GM19455 (cell line): ENCODE data around the gene PRAMEF14.
"Not testable (repeated sequence)": the region's sequence is repeated elsewhere in the genome, so short reads cannot be mapped to it uniquely, and the experiment has no call there.

ENCODE experiments used
- ATAC-seq: cut with Tn5 transposase; IDR thresholded peaks from one replicate; pipeline ENCODE4 v1.9.1; 2021; ENCODE audit not compliant: unreplicated experiment

The PRAMEF14 gene, protein sequence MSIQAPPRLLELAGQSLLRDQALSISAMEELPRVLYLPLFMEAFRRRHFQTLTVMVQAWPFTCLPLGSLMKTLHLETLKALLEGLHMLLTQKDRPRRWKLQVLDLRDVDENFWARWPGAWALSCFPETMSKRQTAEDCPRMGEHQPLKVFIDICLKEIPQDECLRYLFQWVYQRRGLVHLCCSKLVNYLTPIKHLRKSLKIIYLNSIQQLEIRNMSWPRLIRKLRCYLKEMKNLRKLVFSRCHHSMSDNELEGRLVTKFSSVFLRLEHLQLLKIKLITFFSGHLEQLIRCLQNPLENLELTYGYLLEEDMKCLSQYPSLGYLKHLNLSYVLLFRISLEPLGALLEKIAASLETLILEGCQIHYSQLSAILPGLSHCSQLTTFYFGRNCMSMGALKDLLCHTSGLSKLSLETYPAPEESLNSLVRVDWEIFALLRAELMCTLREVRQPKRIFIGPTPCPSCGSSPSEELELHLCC

DNA sequence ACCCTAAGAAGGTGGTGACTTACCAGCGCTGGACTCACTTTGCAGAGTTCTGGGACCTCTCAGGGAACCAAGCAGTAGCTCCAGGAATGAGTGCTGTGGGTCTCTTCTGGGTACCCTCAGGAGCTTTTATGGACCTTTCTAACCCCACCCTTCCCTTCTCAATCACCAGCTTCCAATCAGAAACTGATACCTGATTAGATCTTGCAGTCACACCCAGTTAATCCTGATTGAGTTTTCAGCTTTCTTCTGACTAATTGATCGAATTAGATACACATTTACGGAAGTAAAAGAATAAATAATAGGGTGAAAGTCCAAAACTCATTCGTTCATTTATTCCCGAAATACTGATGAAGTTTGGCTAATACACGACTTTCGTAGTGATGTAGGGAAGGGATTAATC lies at the start of gene PRAMEF14:
Gene PRAMEF14 (minus strand): TSS at position 101 of the 400 bp plus-strand sequence. CDS start 1,820 bp downstream, outside the sequence.
- not testable (repeated sequence) for ATAC-seq

DNA sequence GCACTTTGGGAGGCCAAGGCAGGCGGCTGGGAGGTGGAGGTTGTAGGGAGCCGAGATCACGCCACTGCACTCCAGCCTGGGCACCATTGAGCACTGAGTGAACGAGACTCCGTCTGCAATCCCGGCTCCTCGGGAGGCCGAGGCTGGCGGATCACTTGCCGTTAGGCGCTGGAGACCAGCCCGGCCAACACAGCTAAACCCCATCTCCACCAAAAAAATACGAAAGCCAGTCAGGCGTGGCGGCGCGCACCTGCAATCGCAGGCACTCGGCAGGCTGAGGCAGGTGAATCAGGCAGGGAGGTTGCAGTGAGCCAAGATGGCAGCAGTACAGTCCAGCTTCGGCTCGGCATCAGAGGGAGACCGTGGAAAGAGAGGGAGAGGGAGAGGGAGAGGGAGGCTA lies 48.4 kb upstream of the PRAMEF14 start:
- not testable (repeated sequence) for ATAC-seq

DNA sequence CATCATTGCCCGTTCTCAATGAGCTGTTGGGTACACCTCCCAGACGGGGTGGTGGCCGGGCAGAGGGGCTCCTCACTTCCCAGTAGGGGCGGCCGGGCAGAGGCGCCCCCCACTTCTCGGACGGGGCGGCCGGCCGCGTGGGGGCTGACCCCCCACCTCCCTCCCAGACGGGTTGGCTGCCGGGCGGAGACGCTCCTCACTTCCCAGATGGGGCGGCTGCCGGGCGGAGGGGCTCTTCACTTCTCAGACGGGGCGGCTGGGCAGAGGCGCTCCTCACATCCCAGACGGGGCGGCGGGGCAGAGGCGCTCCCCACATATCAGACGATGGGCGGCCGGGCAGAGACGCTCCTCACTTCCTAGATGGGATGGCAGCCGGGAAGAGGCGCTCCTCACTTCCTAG lies 47.8 kb upstream of the PRAMEF14 start:
- ATAC-seq: not testable (repeated sequence)

DNA sequence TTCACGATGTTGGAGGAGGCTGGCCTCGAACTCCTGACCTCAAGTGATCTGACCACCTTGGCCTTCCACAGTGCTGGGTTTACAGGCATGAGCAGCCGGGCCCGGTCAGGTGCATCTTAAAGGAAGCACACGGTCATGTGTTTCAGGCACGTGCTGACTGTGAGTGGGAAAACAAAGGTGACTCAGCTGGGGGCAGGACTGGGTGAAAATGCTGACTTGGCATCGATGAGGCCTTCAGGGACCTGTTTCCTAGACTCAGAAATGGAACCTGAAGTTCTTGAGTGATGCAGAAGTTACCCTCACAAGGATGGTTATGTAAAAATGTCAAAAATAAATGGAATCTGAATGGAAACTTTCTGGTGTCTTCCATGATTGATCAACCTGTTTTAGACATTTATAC lies 46.1 kb upstream of the PRAMEF14 start:
- ATAC-seq: not testable (repeated sequence)

DNA sequence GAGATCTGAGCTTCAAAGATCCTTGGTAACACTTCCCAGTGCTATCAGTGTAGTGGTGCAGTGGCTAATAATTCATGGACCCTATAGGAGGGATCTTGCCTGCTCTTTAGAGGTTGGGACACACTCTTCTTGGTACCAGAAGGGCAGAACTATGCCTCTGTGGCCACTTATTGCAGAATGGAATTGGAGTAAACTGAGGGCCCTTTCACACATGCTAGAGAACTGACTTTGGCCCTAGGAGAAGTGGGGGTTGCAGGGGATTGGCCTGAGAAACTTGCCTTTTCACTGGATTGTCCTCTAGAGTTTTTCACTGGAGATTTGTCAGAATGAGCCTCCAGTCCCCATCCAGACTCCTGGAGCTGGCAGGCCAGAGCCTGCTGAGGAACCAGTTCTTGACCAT lies 42.4 kb upstream of the PRAMEF14 start, which contains the start of gene PRAMEF17:
Gene PRAMEF17 (plus strand): TSS at position 301 of the 400 bp plus-strand sequence. CDS start 26 bp downstream, at position 327.
- ATAC-seq: not testable (repeated sequence)

DNA sequence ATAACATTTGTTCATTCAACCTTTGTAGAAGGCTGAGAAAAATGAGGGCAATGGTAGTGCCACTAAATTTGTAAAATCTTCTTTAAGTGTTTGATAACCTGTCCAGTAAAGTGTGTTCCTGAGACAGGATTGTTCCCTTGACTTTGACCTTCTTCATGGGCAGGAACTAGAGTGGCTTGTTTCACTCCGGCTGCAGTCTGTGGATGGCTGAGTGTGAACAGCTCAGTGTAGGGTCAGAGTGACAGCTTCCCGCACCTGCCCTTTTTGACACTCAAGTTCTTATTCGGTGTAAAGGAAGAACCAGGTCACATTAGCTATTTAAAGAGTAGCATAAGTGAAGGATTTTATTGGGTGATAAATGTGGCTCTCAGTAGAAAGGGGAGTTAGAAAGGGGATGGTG lies 33.4 kb upstream of the PRAMEF14 start:
- not testable (repeated sequence) for ATAC-seq

DNA sequence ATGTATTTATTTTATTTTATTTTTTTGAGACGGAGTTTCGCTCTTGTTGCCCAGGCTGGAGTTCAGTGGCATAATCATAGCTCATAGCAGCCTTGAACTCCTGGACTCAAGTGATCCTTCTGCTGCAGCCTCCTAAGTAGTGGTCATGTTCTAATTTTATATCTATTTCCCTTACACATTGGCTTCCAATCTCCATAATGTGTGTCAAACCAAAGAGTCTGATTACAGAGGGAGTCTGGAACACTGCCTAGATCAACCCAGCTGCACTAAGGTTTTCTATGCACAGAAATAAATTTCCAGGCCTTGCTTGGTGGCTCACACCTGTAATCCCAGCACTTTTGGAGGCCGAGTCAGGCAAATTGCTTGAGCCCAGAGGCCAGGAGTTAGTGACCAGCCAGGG lies 32.0 kb upstream of the PRAMEF14 start:
- not testable (repeated sequence) for ATAC-seq

DNA sequence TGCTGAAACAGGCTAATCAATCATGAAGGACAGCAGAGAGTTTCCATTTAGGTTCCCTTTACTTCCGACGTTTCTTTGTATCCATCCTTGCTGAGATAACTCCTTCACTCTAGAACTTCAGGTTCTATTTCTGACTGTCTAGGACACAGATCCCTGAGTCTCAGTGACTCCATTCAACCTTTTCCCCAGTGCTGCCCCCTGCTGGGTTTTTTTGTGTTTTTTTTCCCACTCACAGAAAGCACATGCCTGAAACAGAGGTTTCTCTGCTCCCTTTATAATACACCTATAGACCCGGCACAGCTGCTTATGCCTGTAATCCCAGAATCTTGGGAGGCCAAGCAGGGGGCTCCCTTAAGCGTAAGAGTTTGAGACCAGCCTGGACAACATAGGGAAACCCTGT lies 21.6 kb upstream of the PRAMEF14 start:
- ATAC-seq: not testable (repeated sequence)

DNA sequence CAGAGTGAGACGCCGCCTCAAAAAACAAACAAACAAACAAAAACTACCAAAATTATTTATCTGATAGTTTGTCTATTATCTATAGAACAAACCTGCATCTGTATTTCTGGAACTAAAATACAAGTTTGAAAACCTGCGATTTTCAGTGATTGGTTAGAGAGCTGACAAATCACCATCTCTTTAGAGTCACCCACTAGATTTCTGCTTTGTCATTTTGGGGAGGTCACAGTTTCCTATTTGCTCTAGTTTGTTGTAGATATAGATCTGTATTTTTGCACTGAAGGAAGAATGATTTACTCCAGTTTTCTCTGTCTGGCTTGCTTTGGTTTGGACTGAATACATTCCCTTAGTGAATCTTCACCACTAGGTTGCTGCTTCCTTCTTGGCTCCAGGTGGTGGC lies 19.6 kb upstream of the PRAMEF14 start:
- not testable (repeated sequence) for ATAC-seq

DNA sequence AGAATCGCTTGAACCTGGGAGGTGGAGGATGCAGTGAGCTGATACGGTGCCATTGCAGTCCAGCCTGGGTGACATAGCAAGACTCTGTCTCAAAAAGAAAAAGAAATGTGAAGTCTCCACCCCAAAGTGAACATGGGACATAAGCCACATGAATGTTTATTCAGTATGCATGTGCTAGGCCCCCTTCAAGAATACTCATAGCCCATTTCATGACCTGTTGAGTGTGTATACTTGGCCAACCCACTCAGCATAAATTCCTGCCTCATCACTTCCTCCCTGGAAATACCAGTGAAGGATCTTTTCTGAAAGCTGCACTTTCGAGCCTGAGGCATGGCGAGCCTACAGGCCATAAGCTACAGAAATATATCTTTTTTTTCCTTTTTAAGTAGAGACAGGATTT lies 18.0 kb upstream of the PRAMEF14 start:
- not testable (repeated sequence) for ATAC-seq

DNA sequence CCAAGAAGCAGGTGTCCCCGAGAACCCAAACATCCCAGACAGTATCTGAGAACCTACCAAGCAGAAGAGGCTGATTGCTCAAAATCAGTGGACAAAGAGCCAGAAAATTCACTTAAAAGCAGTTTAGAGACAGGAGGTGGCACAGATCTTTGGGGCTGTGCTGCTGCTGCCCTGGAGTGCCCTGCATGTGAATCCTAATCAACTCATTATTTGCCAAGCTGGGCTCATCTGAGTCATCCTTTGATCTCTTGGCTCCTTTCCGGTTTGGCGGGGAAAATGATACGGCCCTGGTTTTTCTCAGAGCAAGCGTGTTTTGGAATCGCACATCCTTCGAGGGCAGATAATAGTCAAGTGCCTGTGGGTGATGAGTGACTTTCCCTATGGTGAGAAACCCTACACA lies 15.4 kb upstream of the PRAMEF14 start:
- not testable (repeated sequence) for ATAC-seq

DNA sequence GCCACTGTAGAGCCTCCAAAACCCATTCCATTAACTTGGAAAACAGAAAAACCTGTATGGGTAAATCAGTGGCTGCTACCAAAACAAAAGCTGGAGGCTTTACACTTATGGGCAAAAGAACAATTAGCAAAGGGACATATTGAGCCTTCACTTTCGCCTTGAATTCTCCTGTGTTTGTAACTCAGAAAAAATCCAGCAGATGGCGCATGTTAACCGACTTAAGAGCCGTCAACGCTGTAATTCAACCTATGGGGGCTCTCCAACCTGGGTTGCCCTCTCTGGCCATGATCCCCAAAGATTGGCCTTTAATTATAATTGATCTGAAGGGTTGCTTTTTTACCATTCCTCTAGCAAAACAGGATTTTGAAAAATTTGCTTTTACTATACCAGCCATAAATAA lies 9.8 kb upstream of the PRAMEF14 start:
- ATAC-seq: not testable (repeated sequence)

DNA sequence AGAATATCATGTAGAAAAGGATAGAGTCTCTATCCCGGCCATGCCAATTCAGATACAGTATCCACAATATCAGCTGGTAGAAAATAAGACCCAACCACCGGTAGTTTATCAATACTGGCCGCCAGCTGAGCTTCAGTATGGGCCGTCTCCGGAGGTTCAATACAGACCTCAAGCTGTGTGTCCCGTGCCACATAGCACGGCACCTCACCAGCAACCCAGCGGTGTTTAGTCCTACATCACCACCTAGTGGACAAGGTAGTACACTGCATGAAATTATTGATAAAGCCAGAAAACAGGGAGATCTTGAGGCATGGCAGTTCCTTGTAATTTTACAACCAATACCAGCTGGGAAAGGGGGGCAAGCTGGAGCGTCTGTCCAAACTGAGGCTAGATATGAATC lies 7.5 kb upstream of the PRAMEF14 start:
- ATAC-seq: not testable (repeated sequence)

DNA sequence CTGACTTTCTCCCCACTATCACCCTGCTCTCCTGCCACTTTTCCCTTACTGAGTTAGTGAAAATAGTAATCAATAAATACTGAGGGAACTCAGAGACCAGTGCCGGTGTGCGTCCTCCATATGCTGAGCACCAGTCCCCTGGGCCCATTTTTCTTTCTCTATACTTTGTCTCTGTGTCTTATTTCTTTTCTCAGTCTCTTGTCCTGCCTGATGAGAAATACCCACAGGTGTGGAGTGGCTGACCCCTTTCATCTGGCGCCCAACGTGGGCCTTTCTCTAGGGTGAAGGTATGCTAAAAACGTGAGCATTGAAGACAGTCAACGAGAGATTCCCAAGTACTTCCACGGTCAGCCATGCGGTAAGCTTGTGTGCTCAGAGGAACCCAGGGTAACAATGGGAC lies 6.5 kb upstream of the PRAMEF14 start:
- not testable (repeated sequence) for ATAC-seq

DNA sequence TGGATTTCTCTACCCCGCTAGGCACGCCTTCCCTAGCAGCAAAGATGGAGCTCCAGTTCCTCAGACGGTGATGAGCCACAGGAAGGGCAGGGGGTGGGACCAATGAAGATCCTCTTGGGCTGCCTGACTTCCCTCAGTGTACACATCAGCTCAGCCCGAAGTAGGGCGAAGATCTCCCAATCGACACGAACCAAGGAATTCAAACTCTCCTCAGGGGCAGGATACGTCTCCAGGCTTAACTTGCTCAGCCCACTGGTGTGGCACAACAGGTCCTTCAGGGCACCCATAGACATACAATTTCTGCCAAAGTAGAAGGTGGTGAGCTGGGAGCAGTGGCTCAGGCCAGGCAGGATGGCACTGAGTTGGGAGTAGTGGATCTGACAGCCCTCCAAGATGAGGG lies 4.4 kb downstream of the PRAMEF14 start:
- ATAC-seq: not testable (repeated sequence)

DNA sequence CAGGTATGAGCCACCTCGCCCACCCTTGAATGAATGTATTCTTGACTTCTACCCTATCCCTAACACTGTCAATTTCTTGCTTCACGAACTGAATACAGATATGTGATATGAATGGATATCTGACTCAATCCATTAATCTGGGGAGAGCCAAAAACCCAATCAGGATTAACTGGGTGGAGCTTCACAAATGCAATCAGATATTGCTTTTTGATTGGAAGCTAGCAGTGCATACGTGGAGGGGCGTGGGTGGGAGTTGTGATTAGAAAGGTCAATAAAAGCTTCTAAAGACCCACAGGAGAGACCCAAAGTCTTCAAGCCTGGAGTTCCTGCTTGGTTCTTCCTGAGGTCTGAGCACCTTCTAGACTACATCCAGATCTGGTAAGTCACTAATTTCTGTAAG lies 31.7 kb downstream of the PRAMEF14 start, which contains the start of gene PRAMEF15:
Gene PRAMEF15 (plus strand): TSS at position 301 of the 400 bp plus-strand sequence. CDS start 2,827 bp downstream, outside the sequence.
- ATAC-seq: not testable (repeated sequence)

DNA sequence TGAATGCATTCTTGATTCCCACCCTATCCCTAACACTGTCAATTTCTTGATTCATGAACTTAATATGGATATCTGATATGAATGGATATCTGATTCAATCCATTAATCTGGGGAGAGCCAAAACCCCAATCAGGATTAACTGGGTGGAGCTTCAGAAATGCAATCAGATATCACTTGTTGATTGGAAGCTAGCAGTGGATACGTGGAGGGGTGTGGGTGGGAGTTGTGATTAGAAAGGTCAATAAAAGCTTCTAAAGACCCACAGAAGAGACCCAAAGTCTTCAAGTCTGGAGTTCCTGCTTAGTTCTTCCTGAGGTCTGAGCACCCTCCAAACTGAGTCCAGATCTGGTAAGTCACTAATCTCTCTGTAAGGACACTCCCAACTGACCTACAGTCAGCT lies 43.7 kb downstream of the PRAMEF14 start, which contains the start of gene PRAMEF33:
Gene PRAMEF33 (plus strand): TSS at position 301 of the 400 bp plus-strand sequence. CDS start 2,416 bp downstream, outside the sequence.
- not testable (repeated sequence) for ATAC-seq

DNA sequence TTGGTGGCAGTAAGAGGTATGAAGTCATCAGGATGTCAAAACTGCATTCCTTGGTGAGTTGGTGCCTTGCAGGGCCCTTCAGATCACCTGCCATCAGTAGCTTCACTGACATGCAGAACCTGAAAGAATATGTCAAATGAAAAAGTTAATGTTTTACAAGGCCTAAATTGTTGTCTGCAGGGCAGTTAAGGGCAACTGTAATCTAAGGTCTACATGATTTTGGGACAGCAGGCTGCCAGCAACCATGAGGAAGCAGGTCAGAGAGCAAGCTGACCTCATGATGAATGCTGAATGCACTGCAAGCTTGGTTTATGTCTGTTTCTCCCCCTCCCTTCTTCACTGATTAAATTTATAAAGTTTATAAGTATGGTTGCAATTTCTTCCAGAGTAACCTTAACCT lies 44.7 kb downstream of the PRAMEF14 start:
- ATAC-seq: not testable (repeated sequence)

DNA sequence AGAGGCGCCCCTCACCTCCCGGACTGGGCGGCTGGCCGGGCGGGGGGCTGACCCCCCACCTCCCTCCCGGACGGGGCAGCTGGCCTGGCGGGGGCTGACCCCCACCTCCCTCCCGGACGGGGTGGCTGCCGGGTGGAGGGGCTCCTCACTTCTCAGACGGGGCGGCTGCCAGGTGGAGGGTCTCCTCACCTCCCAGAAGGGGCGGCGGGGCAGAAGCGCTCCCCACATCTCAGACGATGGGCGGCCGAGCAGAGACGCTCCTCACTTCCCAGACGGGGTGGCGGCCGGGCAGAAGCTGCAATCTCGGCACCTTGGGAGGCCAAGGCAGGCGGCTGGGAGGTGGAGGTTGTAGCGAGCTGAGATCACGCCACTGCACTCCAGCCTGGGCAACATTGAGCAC lies 48.2 kb downstream of the PRAMEF14 start:
- not testable (repeated sequence) for ATAC-seq

DNA sequence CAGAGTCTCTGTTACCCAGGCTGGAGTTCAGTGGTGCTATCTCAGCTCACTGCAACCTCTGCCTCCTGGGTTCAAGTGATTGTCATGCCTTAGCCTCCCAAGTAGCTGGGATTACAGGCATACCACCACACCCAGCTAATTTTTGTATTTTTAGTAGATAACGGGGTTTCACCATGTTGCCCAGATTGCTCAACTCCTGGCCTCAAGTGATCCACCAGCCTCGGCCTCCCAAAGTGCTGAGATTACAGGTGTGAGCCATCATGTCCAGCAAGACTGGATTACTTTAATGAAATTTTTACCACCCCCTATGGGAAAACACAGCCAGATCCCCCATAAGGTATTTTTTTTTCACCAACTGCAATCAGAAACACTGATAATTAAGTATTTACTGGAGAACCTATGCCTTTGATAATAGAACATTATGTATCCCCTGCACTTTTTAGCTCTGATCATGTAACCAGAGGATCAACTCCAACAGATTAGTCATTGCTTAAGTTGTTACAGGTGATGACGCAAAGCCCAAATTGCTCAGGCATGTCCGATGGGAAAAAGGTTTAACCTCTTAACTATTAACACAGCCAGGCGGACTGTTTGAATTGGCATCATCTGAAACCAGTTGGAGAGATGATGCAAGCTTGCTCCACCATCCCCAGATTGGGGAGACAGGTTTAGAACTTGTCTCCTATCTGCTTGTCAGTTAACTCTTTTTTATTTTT lies 49.6 kb downstream of the PRAMEF14 start:
- ATAC-seq: not testable (repeated sequence)
